ENCODE data around the gene PPP2R3A.

Gene PPP2R3A

DNA sequence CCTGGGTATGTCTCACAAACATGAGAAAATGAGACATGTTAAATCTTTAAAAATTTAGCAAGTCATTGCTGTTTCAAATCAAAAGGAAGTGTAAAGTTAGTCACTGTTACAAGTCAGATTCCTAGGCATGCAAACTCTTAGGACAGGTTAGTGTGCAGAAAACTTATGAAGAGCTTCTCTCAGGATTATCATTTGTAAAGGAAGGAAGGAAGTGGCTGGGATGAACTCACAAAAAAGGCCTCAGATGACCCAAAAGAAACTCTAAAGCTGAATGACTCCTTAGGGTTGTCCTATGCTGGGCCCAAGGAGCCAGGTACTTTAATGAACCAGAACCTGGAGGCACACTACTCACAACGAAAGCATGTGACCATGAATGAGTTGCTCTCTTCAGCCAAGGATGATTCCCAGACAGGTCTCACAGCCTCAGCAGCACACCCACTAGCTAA is 205.6 kb downstream of the PPP2R3A start:
- no peak overlapping the region for H3K4me3 ChIP-seq (ENCODE audit: low read depth, low read length)
- CTCF ChIA-PET = no interaction called here
- DNase-seq (ENCODE audit: low read depth, low spot score) = no peak
- POLR2A ChIA-PET = no interaction called here
- no peak for TF ChIP-seq CTCF (IDR thresholded peaks at IDR 0.05; ENCODE audit: insufficient read depth, low read length, missing control alignments)

GRCh38 chr3:136173939-136174490 is 208.5 kb downstream of the PPP2R3A start:
- TF ChIP-seq CTCF (IDR thresholded peaks at IDR 0.05; ENCODE audit: insufficient read depth, low read length, missing control alignments) = no peak
- no peak for DNase-seq (ENCODE audit: low read depth, low spot score)
- CTCF ChIA-PET = interaction anchor here (0.9 to 1.2 kb wide), 2 partner anchors 13 to 578 kb away, joined by 3 to 6 read pairs; partner anchors contain the start of gene STAG1
- no peak overlapping the region for H3K4me3 ChIP-seq (ENCODE audit: low read depth, low read length)
- POLR2A ChIA-PET = no interaction called here

- DNase-seq (ENCODE audit: low read depth, low spot score) = no peak
- no peak overlapping the region for H3K4me3 ChIP-seq (ENCODE audit: low read depth, low read length)
- TF ChIP-seq CTCF (IDR thresholded peaks at IDR 0.05; ENCODE audit: insufficient read depth, low read length, missing control alignments) = no peak
- ChIA-PET CTCF (interaction anchor here (0.8 kb wide), 1 partner anchor 14 kb away, joined by 4 read pairs; no protein-coding TSS in a partner anchor), POLR2A (no interaction called here)
Observed at GRCh38 chr3:136177876-136178275, 212.3 kb downstream of the PPP2R3A start.

DNA sequence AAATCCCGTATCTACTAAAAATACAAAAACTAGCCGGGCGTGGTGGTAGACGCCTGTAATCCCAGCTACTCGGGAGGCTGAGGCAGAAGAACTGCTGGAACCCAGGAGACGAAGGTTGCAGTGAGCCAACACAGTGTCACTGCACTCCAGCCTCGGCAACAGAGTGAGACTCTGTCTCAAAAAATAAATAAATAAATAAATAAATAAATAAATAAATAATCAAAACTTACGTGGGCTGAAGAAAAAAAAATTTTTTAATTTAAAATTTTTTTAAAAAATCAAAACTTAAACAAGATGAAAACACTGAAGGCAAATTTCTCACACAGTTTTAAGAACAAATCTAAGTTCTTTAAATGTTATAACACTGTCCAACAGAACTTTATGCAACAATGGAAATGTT is 216.2 kb downstream of the PPP2R3A start:
- no peak for DNase-seq (ENCODE audit: low read depth, low spot score)
- POLR2A ChIA-PET = no interaction called here
- TF ChIP-seq CTCF (IDR thresholded peaks at IDR 0.05; ENCODE audit: insufficient read depth, low read length, missing control alignments) = no peak
- CTCF ChIA-PET = interaction anchor here (1.0 kb wide), 1 partner anchor 13 kb away, joined by 3 read pairs; no protein-coding TSS in a partner anchor
- no peak overlapping the region for H3K4me3 ChIP-seq (ENCODE audit: low read depth, low read length)

DNA sequence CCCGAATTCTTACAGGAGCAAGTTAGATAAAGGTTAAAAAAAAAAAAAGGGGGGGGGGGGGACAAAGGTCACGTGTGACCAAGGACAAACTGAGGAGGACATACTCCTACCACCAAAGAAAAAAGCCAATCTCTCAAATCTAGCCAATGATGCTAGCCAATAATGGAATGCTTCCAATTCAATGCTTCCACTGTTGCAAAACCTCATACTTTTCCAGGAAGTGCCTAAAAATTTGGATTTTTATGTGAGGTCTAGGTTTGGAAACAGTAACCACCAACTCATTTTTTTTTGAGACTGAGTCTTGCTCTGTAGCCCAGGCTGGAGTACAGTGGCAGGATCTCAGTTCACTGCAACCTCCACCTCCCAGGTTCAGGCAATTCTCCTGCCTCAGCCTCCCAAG is 219.2 kb downstream of the PPP2R3A start:
- TF ChIP-seq CTCF (IDR thresholded peaks at IDR 0.05; ENCODE audit: insufficient read depth, low read length, missing control alignments) = no peak
- ChIA-PET CTCF (no interaction called here), POLR2A (no interaction called here)
- no peak for DNase-seq (ENCODE audit: low read depth, low spot score)
- no peak overlapping the region for H3K4me3 ChIP-seq (ENCODE audit: low read depth, low read length)

- no peak overlapping the region for H3K4me3 ChIP-seq (ENCODE audit: low read depth, low read length)
- ChIA-PET POLR2A (interaction anchor here (0.8 kb wide), 1 partner anchor 11 kb away, joined by 3 read pairs; no protein-coding TSS in a partner anchor), CTCF (interaction anchor here (1.1 kb wide), 1 partner anchor 65 kb away, joined by 3 read pairs; no protein-coding TSS in a partner anchor)
- no peak for TF ChIP-seq CTCF (IDR thresholded peaks at IDR 0.05; ENCODE audit: insufficient read depth, low read length, missing control alignments)
- no peak for DNase-seq (ENCODE audit: low read depth, low spot score)
Observed at GRCh38 chr3:136186344-136186743, 220.8 kb downstream of the PPP2R3A start.
